HEK293 (cell line): ENCODE results near the gene SLC66A2.

Experiments used
- CTCF ChIA-PET: fragments of 350-600 bp; formaldehyde crosslinking; extraction: SDS; loops from one replicate; lab custom pipeline; 2021; ENCODE audit warnings: antibody characterized with exemption; lab: Yijun Ruan, JAX
- POLR2A ChIA-PET: fragments of 300-600 bp; formaldehyde crosslinking; extraction: SDS; loops from one replicate; lab custom pipeline; 2020; ENCODE audit warnings: antibody characterized with exemption, inconsistent platforms; lab: Yijun Ruan, JAX
- H3K27ac ChIP-seq: fragments of 200-500 bp; sonication (Bioruptor generic); 2 replicates; pipeline ENCODE4 v1.5.1; 2014; ENCODE audit warnings: low read depth, low read length, control low read depth, inconsistent platforms; ENCODE audit errors: extremely low read depth
- H3K36me3 ChIP-seq, 2 experiments: fragments of 200-500 bp in 1 of 2; sonication (Bioruptor generic) in 1 of 2; 1 replicate in 1 of 2; 2 replicates in 1 of 2; pipeline ENCODE4 v1.5.1; 2014 to 2017; ENCODE audit warnings: inconsistent platforms in 2 of 2, low read length in 2 of 2; ENCODE audit not compliant: control insufficient read depth in 2 of 2, insufficient read depth in 1 of 2
- H3K4me1 ChIP-seq: fragments of 200-500 bp; sonication (Bioruptor generic); 2 replicates; pipeline ENCODE4 v1.5.1; 2014; ENCODE audit warnings: mild to moderate bottlenecking, low read length, inconsistent platforms; ENCODE audit not compliant: control insufficient read depth, insufficient read depth
- H3K4me3 ChIP-seq: 2 replicates; pipeline ENCODE4 v1.5.1; 2011; ENCODE audit warnings: low read depth, mild to moderate bottlenecking, control low read depth, low read length, moderate library complexity
- H3K9me3 ChIP-seq: fragments of 200-500 bp; sonication (Bioruptor generic); 2 replicates; pipeline ENCODE4 v1.5.1; 2014; ENCODE audit warnings: low read depth, low read length, inconsistent platforms; ENCODE audit not compliant: control insufficient read depth, insufficient read depth
- FEZF1 ChIP-seq: fragments of 450-650 bp; formaldehyde crosslinking; IDR thresholded peaks from 2 replicates; pipeline ENCODE4 v1.5.1; 2016; ENCODE audit warnings: missing biosample characterization, missing genetic modification characterization
- PATZ1 ChIP-seq: fragments of 450-650 bp; formaldehyde crosslinking; IDR thresholded peaks from 2 replicates; pipeline ENCODE4 v1.5.1; 2016; ENCODE audit warnings: missing biosample characterization, missing genetic modification characterization
- RBAK ChIP-seq: fragments of 450-650 bp; formaldehyde crosslinking; IDR thresholded peaks from 2 replicates; pipeline ENCODE4 v1.5.1; 2016; ENCODE audit warnings: missing biosample characterization, missing genetic modification characterization
- REST ChIP-seq: fragments of 450-650 bp; formaldehyde crosslinking; IDR thresholded peaks from 2 replicates; pipeline ENCODE4 v1.5.1; 2016; ENCODE audit warnings: missing biosample characterization, missing genetic modification characterization
- ZBTB17 ChIP-seq: fragments of 450-650 bp; formaldehyde crosslinking; IDR thresholded peaks from 2 replicates; pipeline ENCODE4 v1.5.1; 2016; ENCODE audit warnings: missing biosample characterization, missing genetic modification characterization
- ZFP3 ChIP-seq: fragments of 450-650 bp; formaldehyde crosslinking; IDR thresholded peaks from 2 replicates; pipeline ENCODE4 v1.5.1; 2016; ENCODE audit warnings: low read depth, missing biosample characterization, missing genetic modification characterization
- ZNF140 ChIP-seq: fragments of 450-650 bp; formaldehyde crosslinking; IDR thresholded peaks from 2 replicates; pipeline ENCODE4 v1.5.1; 2016; ENCODE audit warnings: missing biosample characterization, missing genetic modification characterization
- ZNF2 ChIP-seq: fragments of 450-650 bp; formaldehyde crosslinking; IDR thresholded peaks from 2 replicates; pipeline ENCODE4 v1.5.1; 2016; ENCODE audit warnings: missing biosample characterization, missing genetic modification characterization
- ZNF266 ChIP-seq: fragments of 450-650 bp; formaldehyde crosslinking; IDR thresholded peaks from 2 replicates; pipeline ENCODE4 v1.5.1; 2016; ENCODE audit warnings: missing biosample characterization, missing genetic modification characterization, low read depth
- ZNF274 ChIP-seq, 2 experiments: fragments of 200-500 bp in 1 of 2; fragments of 450-650 bp in 1 of 2; sonication (Bioruptor generic) in 1 of 2; formaldehyde crosslinking in 1 of 2; IDR thresholded peaks; 2 replicates each; pipeline versions ENCODE4 v1.5.1 to v1.6.1; 2014 to 2016; ENCODE audit warnings: borderline replicate concordance in 1 of 2, inconsistent platforms in 1 of 2, low read length in 1 of 2, missing biosample characterization in 1 of 2, missing genetic modification characterization in 1 of 2
- ZNF366 ChIP-seq: fragments of 450-650 bp; formaldehyde crosslinking; conservative IDR thresholded peaks from 2 replicates; pipeline ENCODE4 v1.5.1; 2016; ENCODE audit warnings: missing biosample characterization, missing genetic modification characterization
- ZNF37A ChIP-seq: fragments of 450-650 bp; IDR thresholded peaks from 2 replicates; pipeline ENCODE4 v1.5.1; 2018; ENCODE audit warnings: missing biosample characterization, missing genetic modification characterization
- ZNF449 ChIP-seq: fragments of 450-650 bp; formaldehyde crosslinking; IDR thresholded peaks from 2 replicates; pipeline ENCODE4 v1.5.1; 2017; ENCODE audit warnings: missing biosample characterization, mild to moderate bottlenecking, missing genetic modification characterization, moderate library complexity
- ZNF513 ChIP-seq: fragments of 450-650 bp; IDR thresholded peaks from 2 replicates; pipeline ENCODE4 v1.5.1; 2018; ENCODE audit warnings: missing biosample characterization, missing genetic modification characterization
- ZNF521 ChIP-seq: fragments of 450-650 bp; formaldehyde crosslinking; IDR thresholded peaks from 2 replicates; pipeline ENCODE4 v1.5.1; 2017; ENCODE audit warnings: missing biosample characterization, mild to moderate bottlenecking, missing genetic modification characterization
- ZNF555 ChIP-seq: fragments of 450-650 bp; formaldehyde crosslinking; conservative IDR thresholded peaks from 2 replicates; pipeline ENCODE4 v1.5.1; 2017; ENCODE audit warnings: missing biosample characterization, mild to moderate bottlenecking, missing genetic modification characterization, inconsistent platforms
- ZNF561 ChIP-seq: fragments of 450-650 bp; IDR thresholded peaks from 2 replicates; pipeline ENCODE4 v1.5.1; 2018; ENCODE audit warnings: missing biosample characterization, missing genetic modification characterization, borderline replicate concordance
- ZNF645 ChIP-seq: fragments of 450-650 bp; formaldehyde crosslinking; IDR thresholded peaks from 2 replicates; pipeline ENCODE4; 2016; ENCODE audit warnings: missing biosample characterization, missing genetic modification characterization
- ZNF654 ChIP-seq: fragments of 450-650 bp; formaldehyde crosslinking; IDR thresholded peaks from 2 replicates; pipeline ENCODE4 v1.5.1; 2016; ENCODE audit warnings: low read depth, missing biosample characterization, missing genetic modification characterization
- ZNF777 ChIP-seq: fragments of 450-650 bp; formaldehyde crosslinking; IDR thresholded peaks from 2 replicates; pipeline ENCODE4 v1.5.1; 2017; ENCODE audit warnings: missing biosample characterization, missing genetic modification characterization, borderline replicate concordance
- ZSCAN30 ChIP-seq: fragments of 450-650 bp; IDR thresholded peaks from 2 replicates; pipeline ENCODE4 v1.5.1; 2018; ENCODE audit warnings: missing biosample characterization, mild to moderate bottlenecking, missing genetic modification characterization, moderate library complexity
- TF ChIP-seq, protein P1 (sequence below): fragments of 450-650 bp; formaldehyde crosslinking; IDR thresholded peaks from 2 replicates; pipeline ENCODE4 v1.5.1; 2016; ENCODE audit warnings: missing biosample characterization, missing genetic modification characterization
- TF ChIP-seq, protein P2 (sequence below): fragments of 450-650 bp; formaldehyde crosslinking; IDR thresholded peaks from 2 replicates; pipeline ENCODE4 v1.5.1; 2017; ENCODE audit warnings: missing biosample characterization, missing genetic modification characterization

SLC66A2 gene

DNA sequence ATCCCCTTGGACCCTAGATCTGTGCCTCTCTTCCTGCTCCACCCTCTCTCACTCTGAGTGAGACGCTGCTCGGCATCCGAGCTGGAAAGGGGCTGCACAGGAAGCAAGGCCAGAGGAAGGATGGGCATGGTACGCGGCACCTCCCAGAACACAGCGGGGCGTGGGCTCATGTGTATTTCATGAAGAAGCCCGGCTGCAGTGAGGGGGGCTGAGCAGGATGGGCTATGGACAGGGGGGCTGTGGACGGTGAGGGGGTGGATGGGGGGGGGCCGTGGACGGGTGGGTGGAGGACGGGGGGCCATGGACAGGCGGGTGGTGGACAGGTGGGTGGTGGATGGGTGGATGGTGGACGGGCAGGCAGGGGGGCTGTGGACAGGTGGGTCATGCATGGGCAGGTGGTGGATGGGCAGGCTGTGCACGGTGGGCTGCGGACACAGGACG is 28.5 kb downstream of the SLC66A2 start (continued):
- no peak for TF ChIP-seq ZNF645
- no peak for TF ChIP-seq ZNF521 (tag by site-specific recombination)
- TF ChIP-seq ZNF777 (tag by site-specific recombination), result no peak
- TF ChIP-seq ZNF654, result no peak
- TF ChIP-seq ZNF274 (IDR thresholded peaks at IDR 0.05; ENCODE audit: low read length), result no peak
- TF ChIP-seq ZNF274 (tag by site-specific recombination; IDR thresholded peaks at IDR 0.05; ENCODE audit: borderline replicate concordance), result no peak
- no peak for TF ChIP-seq RBAK (tag by site-specific recombination)
- no peak for TF ChIP-seq PATZ1 (tag by site-specific recombination)
- no peak for TF ChIP-seq ZNF140 (tag by site-specific recombination)
- TF ChIP-seq, protein P1, sequence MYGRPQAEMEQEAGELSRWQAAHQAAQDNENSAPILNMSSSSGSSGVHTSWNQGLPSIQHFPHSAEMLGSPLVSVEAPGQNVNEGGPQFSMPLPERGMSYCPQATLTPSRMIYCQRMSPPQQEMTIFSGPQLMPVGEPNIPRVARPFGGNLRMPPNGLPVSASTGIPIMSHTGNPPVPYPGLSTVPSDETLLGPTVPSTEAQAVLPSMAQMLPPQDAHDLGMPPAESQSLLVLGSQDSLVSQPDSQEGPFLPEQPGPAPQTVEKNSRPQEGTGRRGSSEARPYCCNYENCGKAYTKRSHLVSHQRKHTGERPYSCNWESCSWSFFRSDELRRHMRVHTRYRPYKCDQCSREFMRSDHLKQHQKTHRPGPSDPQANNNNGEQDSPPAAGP (tag by site-specific recombination), result no peak
- no peak for TF ChIP-seq ZNF2 (tag by site-specific recombination)
- no peak for TF ChIP-seq ZFP3 (tag by site-specific recombination)
- no peak for TF ChIP-seq ZNF366 (tag by site-specific recombination)
- no peak for TF ChIP-seq ZNF266 (tag by site-specific recombination)

- no peaks in the 10 kb centered on the region for H3K4me1 ChIP-seq
- CTCF ChIA-PET, result no interaction called here
- POLR2A ChIA-PET, result no interaction called here
- TF ChIP-seq ZNF449 (tag by site-specific recombination) (no peak), REST (tag by site-specific recombination) (no peak), FEZF1 (no peak), ZSCAN30 (tag by site-specific recombination) (no peak), ZNF513 (tag by site-specific recombination) (no peak), ZNF37A (tag by site-specific recombination) (no peak), ZNF555 (tag by site-specific recombination) (no peak), ZBTB17 (tag by site-specific recombination) (no peak), ZNF561 (tag by site-specific recombination) (no peak)
- TF ChIP-seq, protein P2, sequence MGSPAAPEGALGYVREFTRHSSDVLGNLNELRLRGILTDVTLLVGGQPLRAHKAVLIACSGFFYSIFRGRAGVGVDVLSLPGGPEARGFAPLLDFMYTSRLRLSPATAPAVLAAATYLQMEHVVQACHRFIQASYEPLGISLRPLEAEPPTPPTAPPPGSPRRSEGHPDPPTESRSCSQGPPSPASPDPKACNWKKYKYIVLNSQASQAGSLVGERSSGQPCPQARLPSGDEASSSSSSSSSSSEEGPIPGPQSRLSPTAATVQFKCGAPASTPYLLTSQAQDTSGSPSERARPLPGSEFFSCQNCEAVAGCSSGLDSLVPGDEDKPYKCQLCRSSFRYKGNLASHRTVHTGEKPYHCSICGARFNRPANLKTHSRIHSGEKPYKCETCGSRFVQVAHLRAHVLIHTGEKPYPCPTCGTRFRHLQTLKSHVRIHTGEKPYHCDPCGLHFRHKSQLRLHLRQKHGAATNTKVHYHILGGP (tag by site-specific recombination), result no peak
Observed at GRCh38 chr18:79921984-79922965, 29.2 kb downstream of the SLC66A2 start.

More at GRCh38 chr18:79921984-79922965, 29.2 kb downstream of the SLC66A2 start:
- Histone ChIP-seq H3K4me3 (no peak overlapping the region), H3K9me3 (no peaks in the 10 kb centered on the region), H3K36me3 (peaks cover 4 to 13% of the 10 kb centered on the region in 2 experiments; a peak in 2 of 3 replicates), H3K27ac (no peak overlapping the region)
